ENCODE results near the gene EIF4A2.
"Not testable (repeated sequence)": the region's sequence is repeated elsewhere in the genome, so short reads cannot be mapped to it uniquely, and the experiment has no call there.

Gene EIF4A2

DNA sequence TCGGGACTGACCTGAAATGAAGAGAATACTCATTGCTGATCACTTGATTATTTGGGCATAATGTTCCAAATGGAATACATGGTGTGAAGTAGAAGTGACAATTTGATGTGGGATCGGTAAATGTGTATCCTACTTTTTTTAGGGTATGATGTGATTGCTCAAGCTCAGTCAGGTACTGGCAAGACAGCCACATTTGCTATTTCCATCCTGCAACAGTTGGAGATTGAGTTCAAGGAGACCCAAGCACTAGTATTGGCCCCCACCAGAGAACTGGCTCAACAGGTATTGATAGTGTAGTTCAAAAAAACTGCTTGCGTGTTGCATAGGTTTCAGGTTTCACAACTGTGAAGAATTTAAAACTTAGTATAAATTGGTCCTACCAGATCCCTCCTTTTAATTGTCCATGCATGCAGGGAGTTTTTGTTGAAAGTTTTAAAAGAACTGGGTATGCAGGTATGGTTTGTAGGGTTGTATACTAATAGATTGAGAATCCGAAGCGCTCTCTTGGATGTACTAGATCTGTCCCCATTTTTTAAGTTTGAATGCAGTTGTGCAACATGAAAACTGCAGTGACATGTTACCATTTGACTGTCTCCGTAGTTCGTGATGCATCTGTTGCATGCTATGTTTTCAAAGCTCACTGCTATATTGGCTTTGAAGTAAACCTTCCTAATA lies 1.6 kb downstream of the EIF4A2 start:
- no peak for DNase-seq (ENCODE audit: low read depth in 2 of 2)

DNA sequence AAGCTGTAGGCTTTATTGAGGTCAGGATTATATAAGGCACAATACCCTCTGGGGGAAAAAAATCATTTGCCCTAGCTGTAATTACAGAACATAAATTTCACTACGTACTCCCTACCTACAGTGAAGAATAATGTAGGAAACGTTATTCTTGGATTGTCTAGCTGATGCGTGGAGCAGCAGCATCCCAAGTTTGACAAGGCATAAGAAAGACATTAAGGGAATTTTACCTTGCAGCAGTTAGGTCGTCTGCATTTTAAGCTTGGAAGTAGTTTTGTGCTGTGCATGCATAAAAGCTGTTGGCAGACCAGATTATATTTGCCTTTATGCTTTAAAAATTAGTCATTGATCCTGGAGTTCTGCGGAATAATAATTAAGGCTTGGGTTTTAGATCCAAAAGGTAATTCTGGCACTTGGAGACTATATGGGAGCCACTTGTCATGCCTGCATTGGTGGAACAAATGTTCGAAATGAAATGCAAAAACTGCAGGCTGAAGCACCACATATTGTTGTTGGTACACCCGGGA lies 2.2 kb downstream of the EIF4A2 start:
- no peak for DNase-seq (ENCODE audit: low read depth in 2 of 2)

DNA sequence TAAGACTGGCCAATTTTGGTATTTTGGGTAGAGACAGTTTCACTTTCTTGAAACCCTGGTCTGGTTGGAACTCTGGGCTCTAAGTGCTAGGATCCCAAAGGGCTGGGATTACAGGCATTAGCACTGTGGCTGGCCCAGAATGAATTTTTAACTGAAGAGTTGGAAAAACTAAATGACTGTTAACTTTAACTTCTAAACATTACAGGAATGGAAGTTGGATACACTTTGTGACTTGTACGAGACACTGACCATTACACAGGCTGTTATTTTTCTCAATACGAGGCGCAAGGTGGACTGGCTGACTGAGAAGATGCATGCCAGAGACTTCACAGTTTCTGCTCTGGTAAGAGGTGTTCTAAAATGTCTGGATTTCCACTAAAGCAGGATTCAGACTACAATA lies 3.5 kb downstream of the EIF4A2 start:
- no peak for DNase-seq (ENCODE audit: low read depth in 2 of 2)

DNA sequence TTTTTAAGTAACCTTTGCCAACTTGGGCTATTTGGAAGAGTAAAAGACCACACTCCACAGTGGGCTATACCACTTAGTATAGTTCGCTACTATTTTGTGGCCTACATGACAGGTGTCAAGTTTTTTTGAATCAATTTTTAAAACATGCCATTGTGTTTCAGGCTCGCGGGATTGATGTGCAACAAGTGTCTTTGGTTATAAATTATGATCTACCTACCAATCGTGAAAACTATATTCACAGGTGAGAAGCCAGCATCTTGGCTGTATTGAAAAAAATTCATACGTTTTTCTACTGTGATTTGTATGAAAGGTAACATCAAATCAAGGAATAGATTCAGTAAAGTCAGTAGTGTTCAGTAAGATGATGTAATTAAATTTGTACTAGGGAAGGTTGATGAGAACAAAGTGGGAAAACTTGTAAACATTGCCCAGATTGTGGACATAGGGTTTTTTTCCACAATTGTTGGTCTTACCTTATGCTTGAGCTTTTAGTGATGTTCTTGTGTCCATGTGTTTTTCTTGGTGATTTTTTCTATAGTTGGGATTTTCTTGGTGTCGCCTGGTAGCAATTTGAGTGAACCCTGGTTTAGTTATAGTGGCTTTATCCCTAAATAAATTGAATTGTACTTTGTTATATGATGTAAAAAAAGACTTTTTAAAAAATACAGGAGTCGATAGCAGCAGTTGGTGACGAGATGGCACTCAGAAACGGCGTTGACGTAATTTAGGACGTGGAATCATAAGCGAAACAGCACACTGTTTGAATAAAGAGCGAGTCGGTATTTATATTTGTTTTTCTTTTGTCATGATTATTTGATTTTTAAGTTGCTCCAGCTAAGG lies 4.5 kb downstream of the EIF4A2 start:
- DNase-seq (ENCODE audit: low read depth in 2 of 2), result no peak

DNA sequence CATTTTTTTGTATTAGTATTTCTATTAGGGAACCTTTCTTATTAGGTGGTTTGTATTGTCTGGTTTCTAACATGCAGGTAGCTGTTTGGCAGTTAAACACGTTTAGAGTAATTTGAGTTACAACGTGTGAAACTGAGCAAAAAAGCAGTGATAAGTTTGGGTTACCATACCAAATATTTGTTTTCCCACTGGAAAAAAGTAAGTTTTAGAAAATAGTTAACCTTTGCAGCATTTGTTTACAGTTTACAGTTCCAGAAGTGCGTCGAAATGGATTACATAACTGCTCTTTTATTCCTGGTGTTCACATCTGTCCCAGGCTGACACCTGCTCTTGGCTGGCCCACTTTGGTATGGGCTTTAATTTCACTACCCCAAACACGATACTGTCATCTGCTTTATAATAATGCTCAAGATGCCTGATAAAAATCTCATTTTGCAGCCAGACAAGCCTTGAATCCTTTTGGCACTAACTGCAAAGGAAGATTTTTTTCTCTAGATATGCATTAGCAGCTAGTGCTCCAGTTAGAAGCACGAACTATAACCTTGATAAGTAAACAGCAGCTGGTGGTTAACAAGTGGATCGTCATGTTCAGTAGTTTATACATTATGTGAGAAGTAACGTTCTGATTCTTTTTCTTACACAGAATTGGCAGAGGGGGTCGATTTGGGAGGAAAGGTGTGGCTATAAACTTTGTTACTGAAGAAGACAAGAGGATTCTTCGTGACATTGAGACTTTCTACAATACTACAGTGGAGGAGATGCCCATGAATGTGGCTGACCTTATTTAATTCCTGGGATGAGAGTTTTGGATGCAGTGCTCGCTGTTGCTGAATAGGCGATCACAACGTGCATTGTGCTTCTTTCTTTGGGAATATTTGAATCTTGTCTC lies 5.3 kb downstream of the EIF4A2 start:
- no peak for DNase-seq (ENCODE audit: low read depth in 2 of 2)

DNA sequence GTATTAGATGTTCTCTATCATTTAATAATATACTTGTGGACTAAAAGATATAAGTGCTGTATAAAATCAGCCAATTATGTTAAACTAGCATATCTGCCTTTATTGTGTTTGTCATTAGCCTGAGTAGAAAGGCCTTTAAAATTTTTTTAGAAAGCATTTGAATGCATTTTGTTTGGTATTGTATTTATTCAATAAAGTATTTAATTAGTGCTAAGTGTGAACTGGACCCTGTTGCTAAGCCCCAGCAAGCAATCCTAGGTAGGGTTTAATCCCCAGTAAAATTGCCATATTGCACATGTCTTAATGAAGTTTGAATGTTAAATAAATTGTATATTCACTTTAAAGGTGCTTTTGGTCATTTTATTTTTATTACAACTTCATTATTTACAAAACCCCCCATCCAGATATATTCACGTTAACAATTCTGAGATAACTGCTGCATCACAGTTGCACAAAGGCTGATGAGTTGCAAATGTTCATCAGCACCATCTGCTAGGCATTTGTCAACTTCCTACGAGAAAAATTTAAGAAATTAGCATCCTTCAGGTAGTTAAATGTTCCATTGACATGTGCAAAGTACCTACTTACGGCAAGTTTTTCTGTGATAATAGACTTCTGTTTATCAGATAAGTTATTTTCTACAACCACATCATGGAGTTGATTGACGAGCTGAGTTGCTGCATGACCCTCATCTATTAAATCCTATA lies 6.3 kb downstream of the EIF4A2 start:
- no peak for DNase-seq (ENCODE audit: low read depth in 2 of 2)

DNA sequence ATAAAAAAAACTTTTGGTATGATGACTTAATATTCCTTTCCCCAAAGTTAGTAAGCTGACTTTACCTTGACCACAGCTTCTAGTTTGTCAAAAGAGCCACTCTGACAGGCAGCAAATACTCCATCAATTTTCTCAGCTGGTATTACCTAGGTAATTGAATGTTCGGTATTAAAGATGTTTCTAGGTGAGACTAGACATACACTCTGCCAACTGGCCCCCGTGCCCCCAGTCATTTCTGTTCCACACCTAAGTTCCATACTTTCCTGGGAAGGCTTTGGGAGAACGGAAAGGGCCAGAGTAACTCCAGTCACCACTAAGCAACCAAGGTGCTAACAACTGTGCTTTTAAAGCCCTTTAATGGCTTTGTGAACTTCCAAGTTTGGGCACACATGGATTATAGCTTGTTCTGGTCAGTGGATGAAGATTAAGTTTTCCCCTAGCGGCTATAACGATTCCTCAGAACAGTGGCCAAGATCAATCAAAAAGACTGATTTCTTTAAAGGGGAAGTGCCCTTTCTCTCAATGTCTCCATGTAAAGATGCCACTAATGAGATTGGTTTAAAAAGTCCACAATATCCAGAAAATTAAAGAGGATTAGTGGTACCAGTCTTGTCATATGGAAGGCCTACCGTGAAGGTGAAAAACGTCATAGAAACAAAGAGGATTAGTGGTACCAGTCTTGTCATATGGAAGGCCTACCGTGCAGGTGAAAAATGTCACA lies 7.0 kb downstream of the EIF4A2 start:
- DNase-seq (ENCODE audit: low read depth in 2 of 2), result no peak

DNA sequence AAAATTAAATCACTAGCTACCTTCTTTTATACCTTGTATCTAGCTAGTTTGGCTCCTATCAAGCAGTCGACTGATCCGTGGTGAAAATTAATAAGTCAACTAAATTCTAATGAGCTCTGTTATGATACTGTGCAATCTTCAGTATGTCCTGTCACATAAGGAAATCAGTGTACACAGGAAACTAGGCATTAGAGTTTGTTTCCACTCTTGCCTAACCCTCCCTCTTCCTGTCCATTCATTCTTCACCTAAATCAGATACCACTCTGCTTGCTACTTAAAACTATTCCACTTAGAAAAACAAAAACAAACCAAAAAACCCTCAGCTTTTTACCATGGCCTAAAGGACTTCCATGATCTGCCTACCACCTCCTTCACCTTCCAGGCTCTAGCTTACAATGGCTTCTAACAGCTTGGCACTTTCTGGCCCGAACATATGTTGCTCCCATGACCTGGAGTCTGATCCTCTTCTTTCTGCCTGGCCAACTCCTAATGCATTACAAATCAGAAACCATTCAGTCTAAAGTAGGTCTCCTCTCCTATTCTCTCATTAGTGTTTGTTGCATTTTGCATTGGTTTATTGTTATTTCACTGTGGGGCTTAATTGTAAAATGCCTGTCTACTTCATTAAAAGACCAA lies 15.0 kb downstream of the EIF4A2 start:
- no peak for DNase-seq (ENCODE audit: low read depth in 2 of 2)

DNA sequence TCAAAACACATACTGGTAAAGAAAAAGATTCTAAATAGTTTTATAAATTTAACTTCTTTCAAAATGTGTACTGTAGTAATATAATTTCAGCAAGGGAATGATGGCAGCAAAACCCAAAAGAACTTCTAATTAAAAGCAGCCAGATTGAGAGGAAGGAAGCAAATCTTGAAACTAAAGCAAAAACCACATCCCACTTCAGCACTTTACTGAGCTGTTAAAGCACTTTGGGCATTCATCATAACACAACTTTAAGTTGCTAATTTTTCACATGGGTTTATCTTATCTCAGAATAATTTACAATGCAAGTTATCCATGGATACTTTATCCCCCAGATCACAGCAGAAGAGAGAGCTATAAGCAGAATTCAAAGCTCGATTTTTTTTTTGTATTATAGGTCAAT lies 16.9 kb downstream of the EIF4A2 start:
- DNase-seq (ENCODE audit: low read depth in 2 of 2), result no peak

DNA sequence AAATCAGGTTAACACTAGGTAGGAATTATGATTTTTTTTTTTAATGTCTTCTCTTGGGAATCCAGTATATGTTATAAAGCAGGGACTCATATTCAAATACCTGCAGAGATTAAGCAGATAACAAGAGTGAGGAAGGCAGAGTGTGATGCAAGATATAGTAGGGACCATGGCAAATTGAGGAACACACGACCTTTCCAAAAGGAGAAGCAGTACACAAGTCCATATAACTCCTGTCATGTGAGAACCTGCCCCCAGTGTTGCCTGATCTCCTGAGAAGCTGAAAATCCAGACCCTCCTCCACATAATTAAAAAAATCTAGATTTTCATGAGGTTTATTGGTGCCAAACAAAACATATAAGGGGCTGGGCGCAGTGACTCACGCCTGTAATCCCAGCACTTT lies 19.3 kb downstream of the EIF4A2 start:
- DNase-seq (ENCODE audit: low read depth in 2 of 2), result no peak

DNA sequence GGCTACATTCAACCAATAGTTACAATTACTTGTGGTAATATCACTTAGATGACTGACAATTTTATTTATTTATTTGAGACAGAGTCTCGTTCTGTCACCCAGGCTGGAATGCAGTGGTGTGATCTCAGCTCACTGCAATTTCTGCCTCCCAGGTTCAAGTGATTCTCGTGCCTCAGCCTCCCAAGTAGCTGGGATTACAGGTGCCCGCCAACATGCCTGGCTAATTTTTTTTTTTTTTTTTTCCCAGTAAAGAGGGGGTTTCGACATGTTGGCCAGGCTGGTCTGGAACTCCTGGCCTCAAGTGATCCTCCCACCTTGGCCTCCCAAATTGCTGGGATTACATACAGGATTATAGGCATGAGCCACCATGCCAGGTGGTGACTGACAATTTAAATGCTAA lies 20.1 kb downstream of the EIF4A2 start:
- DNase-seq (ENCODE audit: low read depth in 2 of 2), result not testable (repeated sequence)

DNA sequence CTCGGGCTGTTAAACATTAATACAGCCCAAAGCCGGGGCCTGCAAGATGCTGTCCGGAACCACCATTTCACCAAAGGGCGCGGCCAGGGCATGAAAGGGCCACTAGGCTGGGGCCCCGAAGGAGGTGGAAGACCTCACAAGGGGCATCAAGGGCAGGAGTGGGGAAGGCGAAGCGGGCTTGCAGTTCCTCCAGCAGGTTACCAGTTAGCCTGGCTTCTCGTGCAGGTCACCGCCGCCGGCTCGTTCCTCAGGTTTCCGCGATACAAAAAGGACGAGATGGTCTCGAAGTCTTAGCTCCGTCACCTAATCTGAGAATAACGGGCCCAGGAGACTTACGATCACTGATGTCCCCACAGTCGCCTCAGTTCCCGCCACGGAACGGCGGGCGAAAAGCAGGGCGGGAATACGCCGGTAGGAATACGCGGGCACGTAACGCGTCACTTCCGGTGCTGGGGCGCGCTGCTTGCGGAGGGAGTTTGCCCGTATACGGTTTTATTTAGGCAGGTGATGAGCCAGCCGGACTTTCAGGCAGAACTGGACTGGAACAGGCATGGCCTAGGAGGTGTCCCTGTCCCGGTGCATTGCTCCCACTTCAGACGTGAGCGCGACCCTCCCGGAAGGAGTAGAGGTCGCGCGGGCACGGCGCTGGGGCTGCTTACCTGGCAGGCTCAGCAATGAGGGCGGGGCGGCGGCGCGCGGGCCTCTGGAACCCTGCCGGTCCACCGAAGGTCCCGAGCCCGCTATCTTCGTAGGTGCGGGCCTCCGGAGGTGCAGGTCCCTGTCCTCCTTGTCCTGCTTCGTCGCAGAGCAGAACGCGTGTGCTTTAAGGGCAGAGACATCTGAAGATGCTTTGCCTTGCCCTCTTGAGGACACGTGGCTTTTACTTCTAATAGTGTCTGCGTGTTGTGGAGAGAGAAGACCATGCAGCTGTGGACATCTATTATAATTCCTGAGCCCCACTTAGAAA lies 23.0 kb downstream of the EIF4A2 start, which contains the start of gene RFC4:
RFC4 (minus strand) TSS at position 394 of the 967 bp plus-strand sequence. CDS start 1,769 bp downstream, outside the sequence.
- DNase-seq (ENCODE audit: low read depth in 2 of 2), result peak; percentile 84

DNA sequence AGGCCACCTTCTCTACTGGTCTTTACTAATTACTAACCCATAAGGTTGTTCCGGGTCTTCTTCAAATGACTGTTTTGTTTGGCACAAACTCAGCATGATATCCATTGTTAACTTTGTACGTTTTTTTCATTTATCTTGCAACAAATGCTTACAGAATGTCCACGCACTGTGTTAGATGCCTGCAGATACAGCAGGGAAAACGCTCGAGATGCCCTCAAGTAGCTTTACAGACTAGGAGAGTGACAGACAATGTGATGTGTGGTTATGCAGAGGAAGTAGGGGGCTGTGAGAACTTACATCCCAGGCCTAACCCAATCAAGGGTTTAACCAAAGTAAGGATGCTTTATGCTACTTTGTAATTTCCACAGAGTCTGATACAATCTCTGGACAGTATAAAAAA lies 23.9 kb downstream of the EIF4A2 start:
- DNase-seq (ENCODE audit: low read depth in 2 of 2), result no peak

DNA sequence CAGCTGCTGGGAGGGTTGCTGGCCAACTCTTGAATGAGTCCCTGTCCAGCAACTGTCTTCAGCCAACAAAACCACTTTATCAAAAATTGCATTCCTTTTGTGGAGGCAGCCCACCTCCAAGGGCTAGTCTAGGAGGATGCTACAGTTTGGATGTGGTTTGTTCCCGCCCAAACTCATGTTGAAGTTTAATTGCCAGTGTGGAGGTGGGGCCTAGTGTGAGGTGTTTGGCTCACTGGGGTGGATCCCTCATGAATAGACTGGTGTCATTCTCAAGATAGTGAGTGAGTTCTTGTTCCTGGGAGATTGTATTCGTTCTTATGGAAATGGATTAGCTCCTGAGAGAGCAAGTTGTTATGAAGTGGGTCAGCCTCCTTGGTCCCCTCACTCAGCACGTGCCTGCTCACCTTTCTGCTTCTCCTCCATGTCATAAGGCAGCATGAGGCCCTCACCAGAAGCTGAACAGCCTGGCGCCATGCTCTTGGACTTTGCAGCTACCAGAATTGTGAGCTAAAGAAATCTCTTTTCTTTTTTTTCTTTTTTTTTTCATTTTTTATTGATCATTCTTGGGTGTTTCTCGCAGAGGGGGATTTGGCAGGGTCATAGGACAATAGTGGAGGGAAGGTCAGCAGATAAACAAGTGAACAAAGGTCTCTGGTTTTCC lies 27.1 kb downstream of the EIF4A2 start:
- no peak for DNase-seq (ENCODE audit: low read depth in 2 of 2)

DNA sequence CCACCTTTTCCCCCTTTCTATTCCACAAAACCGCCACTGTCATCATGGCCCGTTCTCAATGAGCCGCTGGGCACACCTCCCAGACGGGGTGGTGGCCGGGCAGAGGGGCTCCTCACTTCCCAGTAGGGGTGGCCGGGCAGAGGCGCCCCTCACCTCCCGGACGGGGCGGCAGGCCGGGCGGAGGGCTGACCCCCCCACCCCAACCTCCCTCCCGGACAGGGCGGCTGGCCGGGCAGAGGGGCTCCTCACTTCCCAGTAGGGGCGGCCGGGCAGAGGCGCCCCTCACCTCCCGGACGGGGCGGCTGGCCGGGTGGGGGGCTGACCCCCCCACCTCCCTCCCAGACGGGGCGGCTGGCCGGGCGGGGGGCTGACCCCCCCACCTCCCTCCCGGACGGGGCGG lies 27.9 kb downstream of the EIF4A2 start:
- not testable (repeated sequence) for DNase-seq (ENCODE audit: low read depth in 2 of 2)

DNA sequence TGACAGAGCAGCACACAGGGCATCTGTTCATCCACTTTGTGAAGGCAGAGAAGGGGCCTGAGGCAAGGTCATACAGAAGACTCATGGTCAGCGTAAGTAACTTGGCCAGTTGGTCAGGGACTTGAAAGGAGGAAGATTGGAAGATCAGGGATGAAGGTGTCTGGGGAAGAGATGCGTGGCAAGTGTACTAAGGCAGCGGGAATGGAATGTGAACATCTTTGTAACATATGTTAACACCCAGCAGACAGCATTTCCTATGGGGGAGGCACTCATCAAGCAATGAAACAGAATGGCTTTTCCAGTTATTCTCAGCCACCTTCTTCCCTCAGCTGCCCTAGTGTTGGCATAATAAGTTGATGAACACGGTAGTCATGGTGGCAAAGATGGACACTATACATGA lies 30.7 kb downstream of the EIF4A2 start:
- no peak for DNase-seq (ENCODE audit: low read depth in 2 of 2)

DNA sequence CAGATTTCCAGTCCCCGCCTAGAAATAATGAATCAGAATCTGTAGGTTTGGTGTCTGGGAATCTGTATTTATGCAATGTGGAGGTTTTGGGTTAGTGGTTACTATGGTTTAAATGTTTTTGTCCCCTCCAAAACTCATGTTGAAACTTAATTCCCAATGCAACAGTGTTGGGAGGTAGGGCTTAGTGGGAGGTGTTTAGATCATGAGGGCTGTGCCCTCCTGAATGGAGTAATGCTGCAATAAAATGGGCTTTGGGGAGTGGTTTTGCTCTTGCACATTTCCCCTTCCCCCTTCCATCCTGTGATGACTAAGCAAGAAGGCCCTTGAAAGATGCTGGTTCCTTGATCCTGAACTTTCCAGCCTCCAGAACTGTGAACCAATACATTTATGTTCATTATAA lies 32.1 kb downstream of the EIF4A2 start:
- DNase-seq (ENCODE audit: low read depth in 2 of 2), result no peak

DNA sequence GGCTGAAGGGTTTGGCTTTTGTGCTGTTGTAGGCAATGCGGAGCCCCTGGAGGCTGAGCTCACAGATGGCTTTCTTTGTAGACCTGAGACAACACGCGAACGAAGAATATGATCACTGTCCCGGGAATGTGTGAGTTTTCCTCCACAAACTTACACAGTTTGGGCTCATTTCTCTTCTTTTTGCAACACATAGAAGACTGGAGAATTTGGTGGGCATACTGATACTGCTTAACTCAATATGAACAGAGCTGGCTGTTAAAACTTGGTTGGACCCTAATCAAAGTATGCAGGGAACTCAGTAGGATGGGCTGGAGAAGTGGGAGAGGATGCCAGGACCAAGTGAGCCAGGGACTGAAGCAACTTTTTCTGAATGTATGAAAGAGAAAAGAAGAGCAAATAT lies 35.1 kb downstream of the EIF4A2 start:
- DNase-seq (ENCODE audit: low read depth in 2 of 2), result no peak
